Stimulated activated CD4-positive, alpha-beta T cell treated with anti-CD3 and anti-CD28 coated beads, Interleukin-12 subunit alpha, Interleukin-12 subunit beta, amount 100 ng/mL, for 24 hours (primary cell): Measurements from ENCODE around the gene TMTC1.

Source experiments
- DNase-seq, 2 experiments: peaks; one replicate each; pipeline ENCODE4 v3.0.0-alpha.2; 2020; ENCODE audit warnings: low read depth in 2 of 2

TMTC1 gene

GRCh38 chr12:29537298-29537697 is 246.4 kb downstream of the TMTC1 start:
- no peak for DNase-seq

GRCh38 chr12:29534935-29535334 is 248.8 kb downstream of the TMTC1 start:
- no peak for DNase-seq

- no peak for DNase-seq
These were observed 249.8 kb downstream of the TMTC1 start for GRCh38 chr12:29533815-29534489.

GRCh38 chr12:29531471-29531870 is 252.3 kb downstream of the TMTC1 start:
- no peak for DNase-seq

GRCh38 chr12:29530436-29530835 is 253.3 kb downstream of the TMTC1 start:
- no peak for DNase-seq

GRCh38 chr12:29528161-29528560 is 255.6 kb downstream of the TMTC1 start:
- no peak for DNase-seq

- DNase-seq: no peak
These were observed 261.8 kb downstream of the TMTC1 start for GRCh38 chr12:29521951-29522350.

- DNase-seq: peak in 1 of 2 experiments; percentile 6
These were observed 264.1 kb downstream of the TMTC1 start for GRCh38 chr12:29519585-29520182.

GRCh38 chr12:29518407-29518806 is 265.3 kb downstream of the TMTC1 start:
- DNase-seq: no peak

GRCh38 chr12:29517264-29517663 is 266.5 kb downstream of the TMTC1 start:
- DNase-seq: no peak

GRCh38 chr12:29516431-29516875 is 267.3 kb downstream of the TMTC1 start:
- no peak for DNase-seq

- DNase-seq: no peak
These were observed 273.1 kb downstream of the TMTC1 start for GRCh38 chr12:29510591-29511185.

- DNase-seq: no peak
These were observed 274.2 kb downstream of the TMTC1 start for GRCh38 chr12:29509503-29509902.

- DNase-seq: no peak
These were observed 274.8 kb downstream of the TMTC1 start for GRCh38 chr12:29508949-29509348.

- no peak for DNase-seq
These were observed 278.6 kb downstream of the TMTC1 start for GRCh38 chr12:29505122-29505521.

GRCh38 chr12:29503283-29503682 is 280.5 kb downstream of the TMTC1 start:
- no peak for DNase-seq

- no peak for DNase-seq
These were observed 284.5 kb downstream of the TMTC1 start for GRCh38 chr12:29499235-29499634.

GRCh38 chr12:29497588-29497987 is 286.2 kb downstream of the TMTC1 start, which contains the start of gene OVCH1:
OVCH1 (minus strand) TSS chr12:29497686; CDS start chr12:29497686, 0 bp downstream.
- DNase-seq: no peak

- DNase-seq: no peak
These were observed 290.9 kb downstream of the TMTC1 start for GRCh38 chr12:29492891-29493290.

- no peak for DNase-seq
These were observed 296.8 kb downstream of the TMTC1 start for GRCh38 chr12:29486972-29487371.

- no peak for DNase-seq
These were observed 320.5 kb downstream of the TMTC1 start for GRCh38 chr12:29463198-29463597.

- DNase-seq: no peak
These were observed 323.7 kb downstream of the TMTC1 start for GRCh38 chr12:29460082-29460481.

- DNase-seq: no peak
These were observed 328.7 kb downstream of the TMTC1 start for GRCh38 chr12:29455087-29455486.
